ENCODE measurements around the gene UBALD1. TPM values are rescaled to one million over a fixed set of nuclear protein-coding genes. Genes with fewer than 3 reads are reported as not detected.

Gene UBALD1
- total and polyA plus RNA-seq, 12 donors: 3.7 to 92.7 (median 18.9) TPM

- no peak for DNase-seq
- Histone ChIP-seq H3K9me3 (replicated peaks in 1 of 3) (no peaks in the 10 kb centered on the region), H3K27me3 (no peaks in the 10 kb centered on the region), H3K4me1 (replicated peaks in 1 of 2) (peaks cover 7 to 26% of the 10 kb centered on the region in 2 donors), H3K36me3 (replicated peaks in 1 of 2) (peaks cover 0 to 44% of the 10 kb centered on the region in 2 donors), H3K4me3 (no peak overlapping the region), H3K27ac (no peak overlapping the region)
- WGBS, 4 donors: 77 to 81% (median 78%) methylated on average over 3 to 11 of the region's 11 CpGs
- TF ChIP-seq CTCF (IDR thresholded peaks at IDR 0.05) (no peak), POLR2A (IDR thresholded peaks at IDR 0.05) (no peak)
- intact Hi-C loops (cut with DNase I): no loop called here
Observed at GRCh38 chr16:4661661-4662060, 47.0 kb upstream of the UBALD1 start.

DNA sequence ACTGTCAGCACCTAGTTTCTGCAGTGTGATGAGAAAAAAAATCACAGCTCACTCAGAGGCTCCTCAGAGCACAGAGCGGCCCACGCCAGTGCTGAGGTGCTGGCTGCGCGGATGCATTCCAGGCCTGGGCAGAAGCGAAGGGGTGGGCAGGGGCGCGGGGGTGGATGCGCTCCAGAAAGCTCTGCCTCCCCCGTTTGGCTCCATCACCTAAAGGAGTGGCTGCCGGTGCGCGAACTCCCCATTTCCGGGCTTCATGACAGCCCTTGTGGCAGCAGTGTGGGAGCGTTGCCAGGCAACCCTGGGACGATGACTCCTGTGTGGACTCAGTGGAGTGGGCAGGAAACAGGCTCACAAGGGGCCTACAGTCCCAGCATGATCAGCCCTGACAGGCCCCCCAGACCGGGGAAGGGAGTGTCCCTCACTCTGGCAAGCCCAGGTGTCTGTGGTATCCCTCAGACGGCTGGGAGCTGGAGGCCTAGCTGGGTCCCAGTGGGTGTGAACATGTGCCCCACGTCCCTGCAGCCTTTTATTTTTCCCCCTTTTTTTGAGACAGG lies 45.8 kb upstream of the UBALD1 start:
- DNase-seq: peak in 2 of 7 donors; percentile 56 to 85
- H3K9me3 ChIP-seq (replicated peaks in 1 of 3): no peaks in the 10 kb centered on the region
- TF ChIP-seq POLR2A (IDR thresholded peaks at IDR 0.05) (no peak), CTCF (IDR thresholded peaks at IDR 0.05) (no peak)
- H3K4me1 ChIP-seq (replicated peaks in 1 of 2): peaks cover 7 to 26% of the 10 kb centered on the region in 2 donors
- intact Hi-C loops (cut with DNase I): no loop called here
- H3K4me3 ChIP-seq: no peak overlapping the region
- no peaks in the 10 kb centered on the region for H3K27me3 ChIP-seq
- peaks cover 0 to 44% of the 10 kb centered on the region in 2 donors for H3K36me3 ChIP-seq (replicated peaks in 1 of 2)
- WGBS, 4 donors: 58 to 64% (median 58%) methylated on average over 14 to 18 of the region's 18 CpGs
- peak overlapping the region in 2 of 5 donors; percentile 40 to 56 for H3K27ac ChIP-seq

DNA sequence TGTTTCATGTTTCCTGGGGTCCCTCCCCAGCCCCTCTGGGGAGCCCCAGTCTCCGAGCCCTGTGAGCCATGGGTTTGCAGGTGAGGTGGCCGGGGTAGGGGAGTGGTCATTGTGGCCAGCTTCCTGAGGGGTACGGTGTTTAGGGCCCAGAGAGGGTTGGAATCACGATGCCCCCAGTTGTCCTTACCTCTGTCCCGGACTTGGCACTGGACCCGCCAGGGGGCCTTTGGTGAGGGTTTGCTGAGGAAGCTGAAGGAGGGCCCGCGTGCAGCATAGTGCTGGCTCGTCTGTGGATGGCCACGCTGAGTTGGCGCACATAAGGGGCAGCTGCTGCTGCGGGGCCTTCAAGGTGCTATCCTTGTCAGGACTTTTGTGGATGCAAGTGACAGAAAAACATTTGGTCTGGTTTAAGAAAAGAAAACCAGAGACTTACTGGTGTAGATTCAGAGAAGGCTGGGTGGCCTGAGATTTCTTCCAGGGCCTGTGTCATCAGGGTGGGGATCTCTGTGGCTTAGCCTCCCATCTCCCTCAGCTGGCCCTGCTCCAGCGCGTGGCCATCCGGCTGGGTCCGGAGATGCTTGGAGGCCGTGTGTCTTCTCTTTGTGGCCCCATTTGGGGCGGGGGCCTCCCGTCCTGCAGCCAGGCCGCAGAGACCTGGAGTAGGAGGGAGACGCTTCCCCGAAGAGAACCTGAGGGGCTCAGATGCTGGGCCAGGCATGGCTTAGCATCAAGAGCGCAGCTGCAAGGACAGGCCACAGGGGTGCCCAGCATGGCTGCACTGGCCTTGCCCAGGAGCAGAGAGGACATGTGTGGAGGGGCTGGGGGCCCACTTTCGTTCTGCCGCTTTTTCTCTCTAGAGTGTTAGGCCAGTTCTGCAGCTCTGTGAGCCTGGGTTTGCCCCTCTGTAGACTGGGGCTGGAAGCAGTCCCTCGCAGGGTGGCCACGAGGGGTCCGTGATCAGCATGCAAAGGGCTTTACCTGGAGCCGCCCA lies 45.0 kb upstream of the UBALD1 start:
- H3K27ac ChIP-seq: peak overlapping the region in 2 of 5 donors; percentile 40 to 56

More for the DNA sequence above, 45.0 kb upstream of the UBALD1 start:
- peaks cover 0 to 51% of the 10 kb centered on the region in 2 donors for H3K36me3 ChIP-seq (replicated peaks in 1 of 2)
- DNase-seq: no peak
- 88 to 93% (median 90%) methylated on average over 18 to 29 of the region's 29 CpGs for WGBS, 4 donors
- H3K4me1 ChIP-seq (replicated peaks in 1 of 2): peaks cover 7 to 23% of the 10 kb centered on the region in 2 donors
- no peaks in the 10 kb centered on the region for H3K9me3 ChIP-seq (replicated peaks in 1 of 3)
- no peak overlapping the region for H3K4me3 ChIP-seq
- TF ChIP-seq POLR2A (IDR thresholded peaks at IDR 0.05): no peak
- no peak for TF ChIP-seq CTCF (IDR thresholded peaks at IDR 0.05)
- no peaks in the 10 kb centered on the region for H3K27me3 ChIP-seq
- intact Hi-C loops (cut with DNase I): no loop called here
